HG02642 (cell line): ENCODE measurements around the gene GBX2.

Experiments used
- ATAC-seq: cut with Tn5 transposase; IDR thresholded peaks from one replicate; pipeline ENCODE4 v1.9.1; 2021; ENCODE audit warnings: mild to moderate bottlenecking; ENCODE audit not compliant: unreplicated experiment, poor library complexity

Gene GBX2

GRCh38 chr2:236184701-236185100 is 16.5 kb upstream of the GBX2 start:
- no peak for ATAC-seq

GRCh38 chr2:236180831-236181453 is 12.8 kb upstream of the GBX2 start:
- no peak for ATAC-seq

DNA sequence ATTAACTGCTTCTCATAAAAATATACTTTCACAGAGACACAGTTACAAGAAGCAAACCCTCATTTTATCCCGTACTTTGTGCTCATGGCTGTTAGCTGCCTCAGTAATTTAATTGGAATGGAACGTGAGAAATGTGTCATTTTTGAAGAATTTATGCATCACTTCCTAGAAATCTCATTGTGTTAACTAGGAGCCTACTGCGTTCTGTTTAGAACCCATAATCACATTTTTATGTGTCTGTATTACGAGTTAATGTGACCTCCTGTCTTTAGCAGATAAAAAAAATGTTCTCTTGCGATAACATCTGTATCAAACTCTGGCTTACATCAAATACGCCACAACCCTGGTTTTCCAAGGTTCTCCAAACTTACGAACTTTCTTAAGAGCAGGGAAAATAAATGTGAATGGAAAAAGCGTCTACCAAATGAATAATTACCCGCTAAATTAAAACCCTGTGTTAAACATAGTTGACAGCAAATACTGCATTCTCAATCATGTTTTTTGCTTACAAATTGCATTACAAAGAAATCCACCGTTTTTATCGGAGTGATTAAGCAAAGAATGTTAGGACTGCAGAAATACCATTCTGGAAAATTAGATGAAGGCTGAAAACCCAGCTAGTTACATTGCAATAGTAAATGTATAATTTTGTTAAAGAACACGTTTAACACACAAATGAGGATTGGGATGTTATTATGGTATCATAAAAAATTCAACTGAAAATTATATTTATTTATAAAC is 12.1 kb upstream of the GBX2 start:
- no peak for ATAC-seq

GRCh38 chr2:236179236-236180075 is 11.3 kb upstream of the GBX2 start:
- ATAC-seq: no peak

- ATAC-seq: no peak
Measured at GRCh38 chr2:236178890-236179235, 10.7 kb upstream of the GBX2 start.

GRCh38 chr2:236177967-236178889 is 10.0 kb upstream of the GBX2 start:
- ATAC-seq: no peak

GRCh38 chr2:236177604-236177966 is 9.4 kb upstream of the GBX2 start:
- ATAC-seq: no peak

DNA sequence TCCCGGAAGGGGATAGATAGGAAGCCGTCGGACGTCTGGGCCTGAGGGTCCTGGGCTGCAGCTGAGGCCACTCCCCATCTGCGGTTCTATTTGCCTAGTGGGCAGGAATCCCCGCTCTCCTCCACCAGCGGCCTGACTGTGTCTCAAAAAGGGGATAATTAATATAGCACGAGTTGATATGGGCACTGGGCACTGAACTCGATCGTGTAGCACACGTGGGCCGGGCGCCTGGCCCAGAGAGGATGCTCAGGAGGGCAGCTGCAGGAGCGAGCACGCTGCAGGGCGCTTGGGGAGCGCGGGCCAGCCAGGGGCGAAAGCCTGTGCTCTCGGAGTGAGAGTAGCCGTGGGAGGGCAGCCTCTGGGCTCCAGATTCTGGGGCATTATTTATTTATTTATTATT is 8.8 kb upstream of the GBX2 start:
- ATAC-seq: no peak

GRCh38 chr2:236176417-236176816 is 8.2 kb upstream of the GBX2 start:
- ATAC-seq: no peak

DNA sequence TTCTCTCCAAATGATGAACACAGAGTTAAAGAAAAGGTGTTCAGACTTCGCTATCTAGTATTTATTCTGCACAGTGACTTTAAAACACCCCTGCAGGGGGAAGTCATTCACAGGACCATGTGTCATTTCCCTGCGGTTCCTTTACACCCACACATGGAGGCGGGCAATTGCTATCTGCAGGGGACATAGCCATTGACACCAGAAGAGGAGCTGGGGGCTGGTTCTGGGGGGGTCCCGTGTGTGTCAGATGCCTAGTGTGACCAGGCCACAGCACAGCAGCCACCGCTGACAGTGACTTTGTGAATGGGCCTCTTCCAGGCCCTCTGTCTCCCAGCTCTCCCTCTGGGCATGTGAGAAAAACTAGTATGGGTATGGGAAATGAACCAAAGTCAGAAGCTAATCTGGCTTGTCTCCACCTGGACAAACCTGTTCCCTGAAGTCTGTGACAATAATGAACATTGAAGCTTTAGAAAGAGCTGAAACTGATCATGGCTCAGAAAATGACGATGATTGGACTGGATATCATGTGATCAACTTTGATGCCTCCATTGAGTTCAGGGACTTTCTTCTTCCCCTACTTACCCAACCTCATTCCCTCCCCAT is 7.5 kb upstream of the GBX2 start:
- ATAC-seq: no peak

DNA sequence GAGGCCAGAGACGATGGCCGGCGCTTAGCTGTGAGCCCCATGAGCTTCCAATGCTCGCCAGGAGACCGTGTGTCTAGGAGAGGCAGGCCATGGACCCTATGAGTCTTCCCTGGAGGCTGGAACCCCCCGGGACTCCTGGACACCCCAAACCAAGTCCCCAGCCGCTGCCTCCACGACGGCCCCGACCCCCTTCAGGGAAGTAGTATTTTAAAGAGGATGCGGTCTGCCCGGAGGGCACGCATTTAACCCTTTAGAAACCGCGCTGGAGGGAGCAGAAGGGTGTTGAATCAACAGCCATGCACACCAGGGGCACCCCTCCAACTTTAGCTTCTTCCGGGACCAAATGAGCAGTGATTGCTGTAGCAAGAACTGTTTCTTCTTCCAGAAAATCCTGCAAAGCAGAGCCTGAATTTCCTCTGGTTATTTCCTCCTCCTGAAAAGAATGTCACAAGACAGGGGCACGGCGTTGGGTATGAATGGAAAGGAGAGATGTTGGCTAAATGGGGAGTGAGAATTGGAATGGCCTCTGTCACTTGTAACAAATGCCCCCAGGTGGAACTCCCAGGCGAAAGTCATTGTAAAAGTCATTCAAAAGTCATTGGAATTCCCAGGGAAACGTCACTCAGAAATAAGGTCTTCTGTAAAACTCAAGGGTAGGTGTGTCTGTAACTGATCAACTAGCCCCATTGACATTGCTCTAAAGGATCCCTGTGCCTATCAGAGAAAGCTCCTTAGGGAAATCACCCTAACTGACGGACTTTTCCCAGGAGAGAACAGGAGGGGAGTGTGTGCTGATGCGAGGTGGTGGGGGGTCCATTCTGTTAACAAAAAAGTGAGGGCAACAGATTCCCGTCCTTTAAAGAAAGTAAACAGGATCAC is 5.8 kb upstream of the GBX2 start:
- no peak for ATAC-seq

GRCh38 chr2:236173036-236173728 is 5.0 kb upstream of the GBX2 start:
- ATAC-seq: no peak

- ATAC-seq: no peak
Measured at GRCh38 chr2:236172255-236173035, 4.3 kb upstream of the GBX2 start.

GRCh38 chr2:236171680-236172254 is 3.6 kb upstream of the GBX2 start:
- no peak for ATAC-seq

GRCh38 chr2:236171181-236171679 is 3.0 kb upstream of the GBX2 start:
- no peak for ATAC-seq

DNA sequence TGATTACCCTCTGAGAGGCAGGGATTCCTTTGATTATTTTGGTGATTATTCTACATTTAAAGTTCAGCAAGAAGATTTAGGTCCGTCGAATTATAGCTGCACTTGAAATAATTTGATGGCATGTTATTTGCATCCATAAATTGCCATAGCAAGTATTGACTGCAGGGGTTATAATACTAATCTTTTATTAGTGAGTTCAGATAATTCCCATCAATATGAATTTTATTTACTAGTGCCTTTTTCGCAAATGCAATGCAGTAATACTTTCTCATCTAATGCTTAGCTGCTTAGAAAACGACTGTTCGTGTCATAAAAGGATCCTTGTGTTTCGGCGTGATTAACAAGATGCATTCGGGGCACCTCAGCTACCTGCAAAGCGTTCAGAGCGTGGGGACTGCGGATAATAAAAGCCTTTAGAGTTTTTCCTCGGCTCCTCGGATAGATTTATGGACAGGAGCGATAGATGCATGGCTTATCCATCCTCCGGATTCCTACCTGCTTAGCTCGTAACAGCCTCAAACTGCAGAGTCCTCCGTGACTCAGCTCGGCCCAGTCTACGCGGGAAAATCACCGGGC is 2.5 kb upstream of the GBX2 start:
- ATAC-seq: no peak
